Panc1 (cell line): ENCODE data around the gene PRH2. TPM values are rescaled to one million over a fixed set of nuclear protein-coding genes. Genes with fewer than 3 reads are reported as not detected.

ENCODE experiments used
- ATAC-seq: fragments of 200-7000 bp; cut with Tn5 transposase; 2 replicates; pipeline ENCODE4 v1.9.1; 2020; ENCODE audit warnings: mild to moderate bottlenecking, moderate library complexity
- BruUV-seq: library from RNA; stranded (reverse); fragments of 400-500 nt; replicated peaks from 2 replicates; lab custom pipeline; 2021; lab: Mats Ljungman, UMichigan
- CTCF ChIA-PET: fragments of 300-600 bp; sonication (Branson Sonifier 250); formaldehyde crosslinking; loops from one replicate; lab custom pipeline; 2022; ENCODE audit warnings: antibody characterized with exemption; lab: Charles Lee
- POLR2A ChIA-PET: fragments of 300-600 bp; sonication (Branson Sonifier 250); formaldehyde crosslinking; loops from one replicate; lab custom pipeline; 2022; ENCODE audit warnings: antibody characterized with exemption; lab: Charles Lee
- DNase-seq: peaks from one replicate; pipeline ENCODE4 v3.0.0-alpha.2; 2010; ENCODE audit warnings: low read depth, low spot score
- H3K27ac ChIP-seq: 2 replicates; pipeline ENCODE4 v1.5.1; 2011; ENCODE audit warnings: mild to moderate bottlenecking, low read length, inconsistent platforms
- H3K27me3 ChIP-seq: fragments of 200-500 bp; sonication (Bioruptor generic); 2 replicates; pipeline ENCODE4 v1.6.0; 2014; ENCODE audit warnings: low read length, inconsistent platforms; ENCODE audit not compliant: control insufficient read depth, insufficient read depth
- H3K36me3 ChIP-seq: fragments of 200-500 bp; sonication (Bioruptor generic); 2 replicates; pipeline ENCODE4 v1.5.1; 2014; ENCODE audit warnings: inconsistent platforms, mild to moderate bottlenecking, low read length, moderate library complexity; ENCODE audit not compliant: control insufficient read depth, insufficient read depth
- H3K4me1 ChIP-seq: 2 replicates; pipeline ENCODE4 v1.5.1; 2011; ENCODE audit warnings: inconsistent platforms, mild to moderate bottlenecking, low read length, moderate library complexity; ENCODE audit not compliant: control insufficient read depth, insufficient read depth
- H3K4me3 ChIP-seq, 2 experiments: 2 replicates each; pipeline ENCODE4 v1.5.1; 2011 to 2012; ENCODE audit warnings: low read depth in 2 of 2, low read length in 2 of 2, mild to moderate bottlenecking in 2 of 2, inconsistent platforms in 1 of 2, moderate library complexity in 1 of 2
- H3K9me3 ChIP-seq: fragments of 200-500 bp; sonication (Bioruptor generic); 2 replicates; pipeline ENCODE4 v1.5.1; 2014; ENCODE audit warnings: low read depth, mild to moderate bottlenecking, inconsistent platforms, low read length, moderate library complexity; ENCODE audit not compliant: control insufficient read depth, insufficient read depth
- CTCF ChIP-seq: fragments of 450-650 bp; IDR thresholded peaks from 2 replicates; pipeline ENCODE4 v1.5.1; 2017; ENCODE audit warnings: mild to moderate bottlenecking
- POLR2AphosphoS5 ChIP-seq: IDR thresholded peaks from 2 replicates; pipeline ENCODE4 v1.6.1; 2012; ENCODE audit warnings: mild to moderate bottlenecking, low read depth, low read length, moderate library complexity
- REST ChIP-seq, 2 experiments: IDR thresholded peaks; 2 replicates each; pipeline ENCODE4 v1.6.1; 2011 to 2012; ENCODE audit warnings: low read depth in 2 of 2, control low read depth in 1 of 2, low read length in 1 of 2, mild to moderate bottlenecking in 1 of 2, moderate library complexity in 1 of 2; ENCODE audit not compliant: insufficient read depth in 1 of 2
- SIN3A ChIP-seq: IDR thresholded peaks from 2 replicates; pipeline ENCODE4 v1.6.1; 2012; ENCODE audit warnings: low read depth, mild to moderate bottlenecking, low read length, moderate library complexity, borderline replicate concordance; ENCODE audit not compliant: insufficient read depth
- TCF7L2 ChIP-seq: IDR thresholded peaks from 2 replicates; pipeline ENCODE4 v1.6.1; 2011; ENCODE audit warnings: mild to moderate bottlenecking, low read depth, low read length, inconsistent platforms
- in situ Hi-C: cut with HindIII; loops from 2 replicates; pipeline ENCODE4 v1.10.0; 2016; ENCODE audit warnings: low sequenced_read_pairs, low pct_unique_long_range_greater_than_20kb
- intact Hi-C: fragments of 100-400 bp; cut with micrococcal nuclease; formaldehyde crosslinking; loops from one replicate; pipeline ENCODE4 v1.10.0; 2022; ENCODE audit not compliant: unreplicated experiment
- total RNA-seq: library from RNA; stranded (reverse); gene quantifications from one replicate; pipeline ENCODE4 v1.2.1, GENCODE V29; 2021; ENCODE audit not compliant: unreplicated experiment

PRH2 gene
- total RNA-seq, 1 experiment from 2014 or later = not detected

GRCh38 chr12:10967409-10967808 is 38.4 kb downstream of the PRH2 start:
- no TSS peak for BruUV-seq

GRCh38 chr12:10968765-10969456 is 39.9 kb downstream of the PRH2 start:
- DNase-seq (no peak), ATAC-seq (peak; percentile 88)
- Histone ChIP-seq H3K36me3 (no peaks in the 10 kb centered on the region), H3K27me3 (no peaks in the 10 kb centered on the region), H3K4me1 (peaks cover 15% of the 10 kb centered on the region; the same call in 1 of the 2 replicates), H3K27ac (peak overlapping the region; percentile 59), H3K9me3 (no peaks in the 10 kb centered on the region), H3K4me3 (no peak overlapping the region)
- intact Hi-C loops (no loop called here), in situ Hi-C loops (no loop called here)
- ChIA-PET CTCF (no interaction called here), POLR2A (no interaction called here)
- no peak for TF ChIP-seq CTCF
- TF ChIP-seq REST (IDR thresholded peaks at IDR 0.05; ENCODE audit: insufficient read depth in 1 of 2, low read depth in 2 of 2, low read length in 1 of 2) = no peak
- no peak for TF ChIP-seq POLR2AphosphoS5
- TF ChIP-seq TCF7L2 = no peak
- no peak for TF ChIP-seq SIN3A
- BruUV-seq = no TSS peak

More at GRCh38 chr12:10967409-10967808, 38.4 kb downstream of the PRH2 start:
- H3K36me3 ChIP-seq = no peaks in the 10 kb centered on the region
- no peaks in the 10 kb centered on the region for H3K9me3 ChIP-seq
- intact Hi-C loops (no loop called here), in situ Hi-C loops (no loop called here)
- CTCF ChIA-PET = no interaction called here
- no peak overlapping the region; the same call in 1 of the 2 replicates for H3K27ac ChIP-seq
- H3K27me3 ChIP-seq = no peaks in the 10 kb centered on the region
- no peak overlapping the region for H3K4me3 ChIP-seq
- ATAC-seq (no peak), DNase-seq (no peak)
- TF ChIP-seq TCF7L2 (no peak), SIN3A (no peak), CTCF (no peak), POLR2AphosphoS5 (no peak), REST (IDR thresholded peaks at IDR 0.05; ENCODE audit: insufficient read depth in 1 of 2, low read depth in 2 of 2, low read length in 1 of 2) (no peak)
- peaks cover 15% of the 10 kb centered on the region; the same call in 1 of the 2 replicates for H3K4me1 ChIP-seq
- POLR2A ChIA-PET = no interaction called here
